ENCODE measurements around the gene CYP8B1. TPM values are rescaled to one million over a fixed set of nuclear protein-coding genes. Genes with fewer than 3 reads are reported as not detected.
"Not testable (repeated sequence)": the region's sequence is repeated elsewhere in the genome, so short reads cannot be mapped to it uniquely, and the experiment has no call there.

CYP8B1 gene
- total RNA-seq, 2 experiments from 2014 or later = not detected

GRCh38 chr3:42898896-42899675 lies 23.4 kb upstream of the CYP8B1 start:
- ATAC-seq = no peak
- H3K27ac Mint-ChIP-seq = no peak overlapping the region
- CTCF ChIA-PET = no interaction called here
- no peak overlapping the region for H3K4me3 Mint-ChIP-seq
- peaks cover 29% of the 10 kb centered on the region for H3K4me1 Mint-ChIP-seq
- H3K27me3 Mint-ChIP-seq = peaks cover 7% of the 10 kb centered on the region
- H3K36me3 Mint-ChIP-seq = peaks cover 5% of the 10 kb centered on the region
- H3K9me3 Mint-ChIP-seq (ENCODE audit: low read depth) = peaks cover 15% of the 10 kb centered on the region
- no peak for DNase-seq

DNA sequence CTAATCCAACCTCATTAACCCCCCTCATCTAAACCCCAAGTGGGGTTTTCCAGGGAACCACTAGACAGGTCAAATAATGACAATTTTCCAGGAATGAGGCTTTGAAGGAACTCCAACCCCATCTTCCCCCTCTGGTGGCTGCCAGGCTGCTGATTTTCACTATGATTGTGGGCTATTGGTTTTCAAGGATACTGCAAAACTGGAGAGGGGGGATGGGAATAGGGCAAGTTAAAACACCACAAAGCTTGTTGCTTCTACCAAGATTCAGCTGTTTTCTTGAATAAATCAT lies 19.8 kb upstream of the CYP8B1 start:
- Mint-ChIP-seq H3K4me3 (no peak overlapping the region), H3K27ac (no peak overlapping the region), H3K27me3 (peaks cover 6% of the 10 kb centered on the region), H3K36me3 (peaks cover 2% of the 10 kb centered on the region), H3K4me1 (peaks cover 22% of the 10 kb centered on the region), H3K9me3 (ENCODE audit: low read depth) (peaks cover 2% of the 10 kb centered on the region)
- no peak for DNase-seq
- CTCF ChIA-PET = no interaction called here
- ATAC-seq = no peak

GRCh38 chr3:42894698-42895579 lies 19.3 kb upstream of the CYP8B1 start:
- peaks cover 23% of the 10 kb centered on the region for H3K4me1 Mint-ChIP-seq
- H3K4me3 Mint-ChIP-seq = no peak overlapping the region
- H3K27ac Mint-ChIP-seq = no peak overlapping the region
- H3K36me3 Mint-ChIP-seq = peaks cover 2% of the 10 kb centered on the region
- ATAC-seq = no peak
- CTCF ChIA-PET = no interaction called here
- DNase-seq = no peak
- peaks cover 2% of the 10 kb centered on the region for H3K9me3 Mint-ChIP-seq (ENCODE audit: low read depth)
- H3K27me3 Mint-ChIP-seq = peaks cover 6% of the 10 kb centered on the region

DNA sequence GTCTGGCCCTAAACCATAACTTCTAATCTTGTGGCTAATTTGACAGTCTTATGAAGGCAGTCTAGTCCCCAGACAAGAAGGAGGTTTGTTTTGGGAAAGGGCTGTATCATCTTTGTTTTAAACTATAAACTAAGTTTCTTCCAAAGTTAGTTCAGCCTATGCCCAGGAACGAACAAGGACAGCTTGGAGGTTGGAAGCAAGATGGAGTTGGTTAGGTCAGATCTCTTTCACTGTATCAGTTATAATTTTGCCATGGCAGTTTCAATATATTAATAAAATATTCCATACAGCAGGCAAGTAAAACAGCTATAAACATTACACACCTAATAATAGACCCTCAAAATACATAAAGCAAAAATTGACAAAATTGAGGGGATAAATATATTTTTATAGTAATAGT lies 17.1 kb upstream of the CYP8B1 start:
- no peak overlapping the region for H3K4me3 Mint-ChIP-seq
- no peak overlapping the region for H3K27ac Mint-ChIP-seq
- H3K36me3 Mint-ChIP-seq = peaks cover 2% of the 10 kb centered on the region
- H3K4me1 Mint-ChIP-seq = peaks cover 30% of the 10 kb centered on the region
- H3K27me3 Mint-ChIP-seq = peaks cover 13% of the 10 kb centered on the region
- ATAC-seq = no peak
- DNase-seq = no peak
- H3K9me3 Mint-ChIP-seq (ENCODE audit: low read depth) = no peaks in the 10 kb centered on the region
- CTCF ChIA-PET = no interaction called here

DNA sequence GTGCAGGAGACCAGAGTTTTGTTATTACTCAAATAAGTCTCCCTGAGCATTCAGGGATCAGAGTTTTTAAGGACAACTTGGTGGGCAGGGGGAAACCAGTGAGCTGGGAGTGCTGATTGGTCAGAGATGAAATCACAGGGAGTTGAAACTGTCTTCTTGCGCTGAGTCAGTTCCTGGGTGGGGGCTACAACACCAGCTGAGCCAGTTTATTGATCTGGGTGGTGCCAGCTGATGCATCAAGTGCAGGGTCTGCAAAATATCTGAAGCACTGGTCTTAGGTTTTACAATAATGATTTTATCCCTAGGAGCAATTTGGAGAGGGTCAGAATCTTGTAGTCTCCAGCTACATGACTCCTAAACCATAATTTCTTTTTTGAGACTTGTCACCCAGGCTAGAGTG lies 16.5 kb upstream of the CYP8B1 start:
- Mint-ChIP-seq H3K4me3 (no peak overlapping the region), H3K4me1 (peaks cover 30% of the 10 kb centered on the region), H3K9me3 (ENCODE audit: low read depth) (no peaks in the 10 kb centered on the region), H3K27ac (no peak overlapping the region), H3K36me3 (peaks cover 2% of the 10 kb centered on the region), H3K27me3 (peaks cover 20% of the 10 kb centered on the region)
- CTCF ChIA-PET = interaction anchor here (1.0 kb wide), 1 partner anchor 61 kb away, joined by 4 read pairs; no protein-coding TSS in a partner anchor
- DNase-seq = no peak
- ATAC-seq = no peak

- no peak for ATAC-seq
- Mint-ChIP-seq H3K4me1 (peaks cover 30% of the 10 kb centered on the region), H3K27ac (no peak overlapping the region), H3K4me3 (no peak overlapping the region), H3K27me3 (peaks cover 21% of the 10 kb centered on the region), H3K36me3 (peaks cover 2% of the 10 kb centered on the region), H3K9me3 (ENCODE audit: low read depth) (no peaks in the 10 kb centered on the region)
- CTCF ChIA-PET = interaction anchor here (1.7 kb wide), 1 partner anchor 51 kb away, joined by 8 read pairs; no protein-coding TSS in a partner anchor
- no peak for DNase-seq
Measured at GRCh38 chr3:42891042-42891441, 15.4 kb upstream of the CYP8B1 start.

DNA sequence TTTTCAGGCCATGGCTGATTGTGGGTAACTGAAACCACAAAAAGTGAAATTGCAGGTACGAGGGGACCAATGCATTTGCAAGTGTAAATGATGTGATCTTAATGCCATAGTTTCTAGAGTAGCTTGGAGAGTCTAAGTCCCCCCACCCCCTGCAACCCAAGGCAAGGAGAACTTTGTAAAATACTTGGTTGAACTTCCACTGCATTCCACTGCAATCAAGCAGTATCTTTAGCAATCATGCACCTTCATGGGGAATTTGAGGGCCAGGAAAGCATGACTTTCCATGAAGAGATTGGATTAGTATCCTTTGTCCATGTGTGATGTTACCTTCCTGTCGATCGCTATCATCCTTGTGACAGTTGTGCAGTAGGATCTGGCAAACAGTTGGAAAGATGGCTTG lies 11.4 kb upstream of the CYP8B1 start:
- ATAC-seq (no peak), DNase-seq (no peak)
- Mint-ChIP-seq H3K9me3 (ENCODE audit: low read depth) (no peaks in the 10 kb centered on the region), H3K4me1 (peaks cover 18% of the 10 kb centered on the region), H3K27me3 (peaks cover 27% of the 10 kb centered on the region), H3K36me3 (peaks cover 2% of the 10 kb centered on the region), H3K4me3 (no peak overlapping the region), H3K27ac (no peak overlapping the region)
- CTCF ChIA-PET = interaction anchor here (0.9 kb wide), 1 partner anchor 56 kb away, joined by 3 read pairs; no protein-coding TSS in a partner anchor

DNA sequence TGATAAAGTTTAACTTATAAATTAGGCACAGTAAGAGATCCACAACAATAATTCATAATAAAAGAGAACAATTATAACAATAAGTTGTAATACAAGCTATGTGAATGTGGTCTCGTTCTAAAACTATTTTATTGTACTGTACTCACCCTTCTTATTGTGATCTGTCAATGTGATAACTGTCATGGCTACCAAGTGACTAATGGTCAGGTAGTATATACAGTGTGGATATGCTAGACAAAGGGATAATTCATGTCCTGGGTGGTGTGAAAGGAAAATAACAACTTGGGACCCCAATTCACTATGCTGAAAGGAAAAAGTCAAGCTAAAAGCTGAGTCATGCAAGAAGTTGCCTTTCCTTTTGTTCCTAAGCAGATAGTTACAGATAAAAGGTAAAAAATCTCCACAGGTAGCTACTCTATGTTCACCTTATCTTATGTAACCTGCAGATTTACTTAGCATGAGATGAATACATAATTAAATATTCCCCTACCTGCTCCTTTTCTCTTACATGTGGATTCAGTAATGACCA lies 10.7 kb upstream of the CYP8B1 start:
- no peak overlapping the region for H3K27ac Mint-ChIP-seq
- H3K4me3 Mint-ChIP-seq = no peak overlapping the region
- CTCF ChIA-PET = no interaction called here

DNA sequence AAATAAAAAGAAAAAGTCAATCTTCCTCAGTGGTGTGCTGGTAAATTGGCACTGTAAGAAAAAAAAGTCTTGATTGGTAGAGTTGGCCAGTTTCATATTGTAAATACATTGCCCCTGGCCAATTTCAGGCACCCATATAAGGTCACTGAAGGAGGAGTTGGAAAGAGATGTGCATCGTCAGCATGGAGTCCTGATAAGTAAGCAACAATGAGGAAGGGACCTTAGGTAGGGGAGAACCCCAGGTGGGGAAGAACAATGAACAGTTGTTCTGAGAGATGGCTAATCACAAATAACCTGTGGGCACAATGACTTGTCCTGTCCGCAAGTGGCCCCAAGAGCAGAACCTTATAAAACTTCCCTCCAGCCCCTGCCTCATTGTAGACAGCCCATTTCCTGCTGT lies 8.6 kb upstream of the CYP8B1 start:
- Mint-ChIP-seq H3K27ac (no peak overlapping the region), H3K4me1 (peaks cover 7% of the 10 kb centered on the region), H3K27me3 (peaks cover 30% of the 10 kb centered on the region), H3K36me3 (no peaks in the 10 kb centered on the region), H3K4me3 (no peak overlapping the region), H3K9me3 (ENCODE audit: low read depth) (no peaks in the 10 kb centered on the region)
- ATAC-seq (no peak), DNase-seq (peak; percentile 7)
- CTCF ChIA-PET = no interaction called here

More for the DNA sequence above, 10.7 kb upstream of the CYP8B1 start:
- no peak for ATAC-seq
- DNase-seq = no peak
- H3K9me3 Mint-ChIP-seq (ENCODE audit: low read depth) = no peaks in the 10 kb centered on the region
- no peaks in the 10 kb centered on the region for H3K36me3 Mint-ChIP-seq
- H3K4me1 Mint-ChIP-seq = peaks cover 13% of the 10 kb centered on the region
- peaks cover 25% of the 10 kb centered on the region for H3K27me3 Mint-ChIP-seq

- CTCF ChIA-PET = interaction anchor here (2.6 kb wide), 1 partner anchor 44 kb away, joined by 8 read pairs; no protein-coding TSS in a partner anchor
Measured at GRCh38 chr3:42883251-42883930, 7.7 kb upstream of the CYP8B1 start.

DNA sequence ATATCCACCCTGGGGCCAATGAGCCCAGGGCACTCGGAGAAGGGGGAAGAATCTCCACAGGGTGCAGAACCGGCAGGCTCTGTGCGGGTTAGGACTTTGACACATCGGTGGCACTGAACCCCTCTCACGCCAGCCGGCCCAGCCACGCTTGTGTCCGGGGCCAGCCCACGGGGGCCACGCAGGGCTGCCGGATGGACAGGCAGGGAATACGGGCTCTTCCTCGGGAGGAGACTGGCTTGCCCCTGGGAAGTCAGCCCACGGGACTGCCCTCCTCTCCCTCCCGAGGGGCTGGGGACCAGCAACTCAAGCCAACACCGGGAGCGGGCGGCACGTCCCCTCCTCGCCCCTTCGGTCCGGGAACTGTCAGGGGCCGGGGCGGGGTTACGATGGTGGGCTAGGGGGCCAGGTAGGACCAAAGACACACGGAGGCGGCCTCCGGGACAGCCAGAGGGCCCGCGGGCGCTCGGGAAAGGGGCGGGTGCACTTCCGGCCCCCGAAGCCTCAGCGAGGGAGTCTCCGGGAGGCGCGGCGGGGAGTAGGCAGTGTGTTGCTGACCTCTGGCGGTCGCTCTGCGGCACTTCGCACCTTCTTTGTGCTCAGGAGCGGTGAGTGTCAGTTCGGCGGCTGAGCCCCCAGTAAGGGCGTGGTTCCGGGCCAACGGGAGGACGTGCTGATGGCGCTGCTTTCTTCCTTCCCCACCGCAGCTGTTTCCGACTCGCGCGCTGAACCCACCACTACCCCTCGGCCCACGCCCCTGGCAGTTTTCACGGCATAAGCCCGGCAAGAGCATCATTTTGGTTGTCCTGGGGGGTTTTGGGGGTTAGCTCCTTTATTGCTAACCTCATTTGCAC lies 5.1 kb upstream of the CYP8B1 start:
- Mint-ChIP-seq H3K36me3 (no peaks in the 10 kb centered on the region), H3K4me1 (peaks cover 6% of the 10 kb centered on the region), H3K27me3 (peaks cover 20% of the 10 kb centered on the region), H3K4me3 (peak overlapping the region; percentile 78), H3K27ac (peak overlapping the region; percentile 92), H3K9me3 (ENCODE audit: low read depth) (no peaks in the 10 kb centered on the region)
- CTCF ChIA-PET = interaction anchor here (0.8 to 2.6 kb wide), 8 partner anchors 12 to 136 kb away, joined by 3 to 27 read pairs (median 4); no protein-coding TSS in a partner anchor
- DNase-seq = peak; percentile 95
- ATAC-seq = peak; percentile 99

More at GRCh38 chr3:42883251-42883930, 7.7 kb upstream of the CYP8B1 start:
- not testable (repeated sequence) for H3K9me3 Mint-ChIP-seq (ENCODE audit: low read depth); ATAC-seq; DNase-seq; H3K27ac Mint-ChIP-seq; H3K4me3 Mint-ChIP-seq; H3K4me1 Mint-ChIP-seq; H3K36me3 Mint-ChIP-seq
- peaks cover 26% of the 10 kb centered on the region for H3K27me3 Mint-ChIP-seq

DNA sequence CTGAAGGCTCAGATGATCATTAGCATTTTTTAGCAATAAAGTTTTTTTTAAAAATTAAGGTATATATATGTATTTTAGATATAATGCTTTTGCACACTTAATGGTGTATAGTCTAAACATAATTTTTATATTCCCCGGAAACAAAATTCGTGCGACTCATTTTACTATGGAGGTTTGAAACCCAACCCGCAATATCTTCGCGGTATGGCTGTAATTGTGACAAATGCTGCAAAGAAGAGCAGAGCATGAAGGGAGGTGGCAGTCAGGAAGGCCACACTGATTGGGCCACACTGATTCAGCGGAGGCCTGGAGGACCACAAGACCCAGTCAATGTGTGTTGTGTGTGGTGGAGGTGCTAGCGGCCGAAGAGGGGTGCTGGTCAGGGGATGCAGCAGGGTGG lies 4.5 kb upstream of the CYP8B1 start:
- H3K27ac Mint-ChIP-seq = peak overlapping the region; percentile 29
- peak overlapping the region; percentile 78 for H3K4me3 Mint-ChIP-seq
- CTCF ChIA-PET = interaction anchor here (1.0 to 2.7 kb wide), 3 partner anchors 49 to 226 kb away, joined by 3 to 26 read pairs (median 6); no protein-coding TSS in a partner anchor
- peaks cover 6% of the 10 kb centered on the region for H3K4me1 Mint-ChIP-seq
- H3K27me3 Mint-ChIP-seq = peaks cover 18% of the 10 kb centered on the region
- no peaks in the 10 kb centered on the region for H3K36me3 Mint-ChIP-seq
- no peak for ATAC-seq
- H3K9me3 Mint-ChIP-seq (ENCODE audit: low read depth) = no peaks in the 10 kb centered on the region
- DNase-seq = no peak
